Stimulated activated CD8-positive, alpha-beta memory T cell treated with anti-CD3 and anti-CD28 coated beads, Interleukin-12 subunit alpha, Interleukin-12 subunit beta, amount 100 ng/mL, for 1 hour (primary cell): ENCODE results near the gene JDP2.
"Not testable (repeated sequence)": the region's sequence is repeated elsewhere in the genome, so short reads cannot be mapped to it uniquely, and the experiment has no call there.

Source experiments
- DNase-seq: peaks from one replicate; pipeline ENCODE4 v3.0.0-alpha.2; 2020; ENCODE audit warnings: low read depth

The JDP2 gene

GRCh38 chr14:75427482-75428229, at the start of gene JDP2:
JDP2 (plus strand) TSS chr14:75428022; CDS start chr14:75437921, 9,899 bp downstream.
- no peak for DNase-seq

- DNase-seq = no peak
Observed at GRCh38 chr14:75379246-75379929, 48.4 kb upstream of the JDP2 start.

- no peak for DNase-seq
Observed at GRCh38 chr14:75379930-75380270, 47.9 kb upstream of the JDP2 start.

- DNase-seq = no peak
Observed at GRCh38 chr14:75380656-75381055, 47.2 kb upstream of the JDP2 start.

- DNase-seq = no peak
Observed at GRCh38 chr14:75381642-75382041, 46.2 kb upstream of the JDP2 start.

- not testable (repeated sequence) for DNase-seq
Observed at GRCh38 chr14:75383219-75383618, 44.6 kb upstream of the JDP2 start.

GRCh38 chr14:75383721-75384120, 44.1 kb upstream of the JDP2 start:
- DNase-seq = no peak

- no peak for DNase-seq
Observed at GRCh38 chr14:75389679-75390078, 38.1 kb upstream of the JDP2 start.

GRCh38 chr14:75390183-75390582, 37.6 kb upstream of the JDP2 start:
- no peak for DNase-seq

- DNase-seq = no peak
Observed at GRCh38 chr14:75391953-75392352, 35.9 kb upstream of the JDP2 start.

- DNase-seq = no peak
Observed at GRCh38 chr14:75392686-75393641, 34.9 kb upstream of the JDP2 start.

GRCh38 chr14:75393794-75394193, 34.0 kb upstream of the JDP2 start:
- DNase-seq = no peak

GRCh38 chr14:75395862-75396261, 32.0 kb upstream of the JDP2 start:
- no peak for DNase-seq

GRCh38 chr14:75399321-75399720, 28.5 kb upstream of the JDP2 start:
- DNase-seq = no peak

- no peak for DNase-seq
Observed at GRCh38 chr14:75399843-75400775, 27.7 kb upstream of the JDP2 start.

GRCh38 chr14:75401361-75401760, 26.5 kb upstream of the JDP2 start:
- DNase-seq = no peak

GRCh38 chr14:75402867-75403413, 24.9 kb upstream of the JDP2 start:
- DNase-seq = no peak

- DNase-seq = no peak
Observed at GRCh38 chr14:75404847-75405246, 23.0 kb upstream of the JDP2 start.

GRCh38 chr14:75406102-75406501, 21.7 kb upstream of the JDP2 start:
- no peak for DNase-seq

GRCh38 chr14:75406856-75407255, 21.0 kb upstream of the JDP2 start:
- no peak for DNase-seq
